GM23338 (cell line): ENCODE measurements around the gene KRTAP4-1. TPM values are rescaled to one million over a fixed set of nuclear protein-coding genes. Genes with fewer than 3 reads are reported as not detected.

Experiments
- ATAC-seq: fragments of 200-7000 bp; cut with Tn5 transposase; 3 replicates; pipeline ENCODE4 v1.9.1; 2020
- DNase-seq: peaks from one replicate; pipeline ENCODE4 v3.0.0-alpha.2; 2015; ENCODE audit warnings: low spot score
- H2AFZ ChIP-seq: fragments of 200-600 bp; sonication (generic); 2 replicates; pipeline ENCODE4 v1.8.0; 2016; ENCODE audit warnings: antibody characterized with exemption, mild to moderate bottlenecking, moderate library complexity
- H3F3A ChIP-seq: fragments of 200-600 bp; sonication (generic); replicated peaks from 2 replicates; pipeline ENCODE4 v1.8.0; 2017; ENCODE audit warnings: antibody characterized with exemption, mixed run types, low read depth
- H3K27ac ChIP-seq: fragments of 200-600 bp; sonication (generic); 2 replicates; pipeline ENCODE4 v1.6.1; 2016; ENCODE audit warnings: low read depth
- H3K27me3 ChIP-seq: fragments of 200-600 bp; sonication (generic); 2 replicates; pipeline ENCODE4 v1.8.0; 2016; ENCODE audit warnings: mild to moderate bottlenecking, mixed run types, moderate library complexity; ENCODE audit not compliant: insufficient read depth
- H3K36me3 ChIP-seq: fragments of 200-600 bp; sonication (generic); 2 replicates; pipeline ENCODE4 v1.8.0; 2016; ENCODE audit warnings: mild to moderate bottlenecking; ENCODE audit not compliant: insufficient read depth
- H3K4me1 ChIP-seq: fragments of 200-600 bp; sonication (generic); 2 replicates; pipeline ENCODE4 v1.8.0; 2016; ENCODE audit warnings: mild to moderate bottlenecking, moderate library complexity; ENCODE audit not compliant: insufficient read depth
- H3K4me2 ChIP-seq: fragments of 200-600 bp; sonication (generic); 2 replicates; pipeline ENCODE4 v1.7.1; 2017; ENCODE audit warnings: mixed run types
- H3K4me3 ChIP-seq: fragments of 200-600 bp; sonication (generic); 2 replicates; pipeline ENCODE4 v1.6.1; 2016; ENCODE audit warnings: mixed run types
- H3K79me2 ChIP-seq: fragments of 200-600 bp; sonication (generic); replicated peaks from 2 replicates; pipeline ENCODE4 v1.8.0; 2017; ENCODE audit warnings: mild to moderate bottlenecking; ENCODE audit not compliant: insufficient read depth
- H3K9me2 ChIP-seq: fragments of 200-600 bp; sonication (generic); 2 replicates; pipeline ENCODE4 v1.8.0; 2017; ENCODE audit not compliant: insufficient read depth
- H4K20me1 ChIP-seq: fragments of 200-600 bp; sonication (generic); replicated peaks from 2 replicates; pipeline ENCODE4 v1.8.0; 2017; ENCODE audit warnings: mild to moderate bottlenecking; ENCODE audit not compliant: insufficient read depth
- H3K27ac Mint-ChIP-seq: 2 replicates; pipeline ENCODE4 v1.8.0; 2020; ENCODE audit warnings: inconsistent platforms, mild to moderate bottlenecking, moderate library complexity, mixed read lengths
- H3K27me3 Mint-ChIP-seq: 3 replicates; pipeline ENCODE4 v1.8.0; 2022; ENCODE audit warnings: low read depth, mild to moderate bottlenecking, moderate library complexity, mixed read lengths, inconsistent platforms; ENCODE audit not compliant: insufficient read depth, poor library complexity
- H3K36me3 Mint-ChIP-seq: 3 replicates; pipeline ENCODE4 v1.8.0; 2021; ENCODE audit warnings: low read depth, mild to moderate bottlenecking, inconsistent platforms, moderate library complexity, mixed read lengths
- H3K4me1 Mint-ChIP-seq: 3 replicates; pipeline ENCODE4 v1.8.0; 2020; ENCODE audit warnings: mild to moderate bottlenecking, inconsistent platforms, mixed read lengths
- H3K4me3 Mint-ChIP-seq: 3 replicates; pipeline ENCODE4 v1.8.0; 2021; ENCODE audit warnings: moderate library complexity, mild to moderate bottlenecking, inconsistent platforms, mixed read lengths
- H3K9me3 Mint-ChIP-seq: 3 replicates; pipeline ENCODE4 v1.8.0; 2020; ENCODE audit warnings: moderate library complexity, mild to moderate bottlenecking, inconsistent platforms, mixed read lengths
- CREB1 ChIP-seq: fragments of 250-450 bp; sonication (Bioruptor Pico); IDR thresholded peaks from 2 replicates; pipeline ENCODE4 v1.5.0; 2020; ENCODE audit warnings: low read depth, mild to moderate bottlenecking, moderate library complexity
- ETS1 ChIP-seq: IDR thresholded peaks from 2 replicates; pipeline ENCODE4 v1.6.1; 2016; ENCODE audit warnings: antibody characterized with exemption
- EZH2 ChIP-seq: fragments of 200-600 bp; sonication (generic); IDR thresholded peaks from one replicate; pipeline ENCODE4 v1.8.0; 2017; ENCODE audit warnings: antibody characterized with exemption, mild to moderate bottlenecking, low read depth; ENCODE audit not compliant: unreplicated experiment
- EZH2phosphoT487 ChIP-seq: fragments of 200-600 bp; sonication (generic); IDR thresholded peaks from one replicate; pipeline ENCODE4 v1.8.1; 2018; ENCODE audit warnings: antibody characterized with exemption; ENCODE audit not compliant: unreplicated experiment
- JUNB ChIP-seq: IDR thresholded peaks from one replicate; pipeline ENCODE4 v1.6.1; 2016; ENCODE audit warnings: antibody characterized with exemption; ENCODE audit not compliant: unreplicated experiment
- NANOG ChIP-seq: IDR thresholded peaks from 2 replicates; pipeline ENCODE4 v1.6.1; 2016; ENCODE audit warnings: antibody characterized with exemption, borderline replicate concordance
- POLR2AphosphoS5 ChIP-seq: IDR thresholded peaks from 2 replicates; pipeline ENCODE4 v1.6.1; 2016; ENCODE audit warnings: antibody characterized with exemption, low read depth
- STAT1 ChIP-seq: IDR thresholded peaks from one replicate; pipeline ENCODE4 v1.6.1; 2016; ENCODE audit warnings: antibody characterized with exemption; ENCODE audit not compliant: unreplicated experiment
- ZNF114 ChIP-seq: fragments of 250-450 bp; sonication (Bioruptor Pico); IDR thresholded peaks from 2 replicates; pipeline ENCODE4 v1.5.0; 2020; ENCODE audit warnings: mild to moderate bottlenecking, moderate library complexity
- ZNF331 ChIP-seq: fragments of 250-450 bp; sonication (Bioruptor Pico); IDR thresholded peaks from 2 replicates; pipeline ENCODE4 v1.5.0; 2020; ENCODE audit warnings: low read depth, mild to moderate bottlenecking, moderate library complexity
- polyA plus RNA-seq: library from polyadenylated mRNA; unstranded; fragments of >200 nt; fragmentation: Nextera tagmentation; extraction: Ambion mirVana; gene quantifications from 2 replicates; pipeline ENCODE4 v1.2.1, GENCODE V29; 2016
- total RNA-seq: library from RNA; depleted of rRNA; stranded (reverse); fragments of >200 nt; shearing (Covaris generic); gene quantifications from 2 replicates; pipeline ENCODE4 v1.2.3, GENCODE V29; 2014
- TF ChIP-seq, protein P1 (sequence below), 2 experiments: fragments of 200-600 bp in 1 of 2; sonication (generic) in 1 of 2; conservative IDR thresholded peaks; 2 replicates each; pipeline versions ENCODE4 v1.5.1 to v1.6.1; 2016 to 2017; ENCODE audit warnings: antibody characterized with exemption in 2 of 2, low read depth in 2 of 2, mild to moderate bottlenecking in 2 of 2, moderate library complexity in 1 of 2
- TF ChIP-seq, protein P2 (sequence below): IDR thresholded peaks from one replicate; pipeline ENCODE4 v1.6.1; 2018; ENCODE audit warnings: antibody characterized with exemption; ENCODE audit not compliant: unreplicated experiment
- TF ChIP-seq, protein P3 (sequence below): fragments of 250-450 bp; sonication (Bioruptor Pico); IDR thresholded peaks from 2 replicates; pipeline ENCODE4 v1.5.0; 2020; ENCODE audit warnings: mild to moderate bottlenecking, moderate library complexity

Gene KRTAP4-1
- total and polyA plus RNA-seq, 2 experiments from 2014 or later, result not detected

DNA sequence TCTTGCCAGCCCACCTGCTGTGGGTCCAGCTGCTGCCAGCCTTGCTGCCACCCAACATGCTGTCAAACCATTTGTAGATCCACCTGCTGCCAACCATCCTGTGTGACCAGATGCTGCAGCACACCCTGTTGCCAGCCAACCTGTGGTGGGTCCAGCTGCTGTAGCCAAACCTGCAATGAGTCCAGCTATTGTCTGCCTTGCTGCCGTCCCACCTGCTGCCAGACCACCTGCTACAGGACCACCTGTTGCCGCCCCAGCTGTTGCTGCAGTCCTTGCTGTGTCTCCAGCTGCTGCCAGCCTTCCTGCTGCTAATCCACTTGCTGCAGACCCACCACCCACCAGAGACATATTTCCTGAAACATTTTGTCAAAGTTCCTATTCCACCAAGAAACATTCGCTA lies 5.6 kb upstream of the KRTAP4-1 start:
- Histone ChIP-seq H3K27me3 (no peaks in the 10 kb centered on the region), H3K27ac (no peak overlapping the region), H4K20me1 (no peaks in the 10 kb centered on the region), H3K79me2 (no peaks in the 10 kb centered on the region), H3K4me1 (no peaks in the 10 kb centered on the region), H3K36me3 (no peaks in the 10 kb centered on the region), H3K9me2 (no peaks in the 10 kb centered on the region), H3K4me3 (no peak overlapping the region), H3F3A (no peaks in the 10 kb centered on the region), H2AFZ (no peak overlapping the region), H3K4me2 (no peak overlapping the region)
- ATAC-seq (no peak), DNase-seq (no peak)
- no peak overlapping the region for H3K4me3 Mint-ChIP-seq
- no peaks in the 10 kb centered on the region for H3K27me3 Mint-ChIP-seq
- no peak overlapping the region for H3K27ac Mint-ChIP-seq
- H3K9me3 Mint-ChIP-seq, result peaks cover 4% of the 10 kb centered on the region; the same call in 2 of the 3 replicates
- TF ChIP-seq ETS1 (no peak), ZNF114 (no peak), EZH2phosphoT487 (no peak), NANOG (no peak), ZNF331 (no peak), JUNB (no peak), STAT1 (no peak), EZH2 (no peak), CREB1 (no peak), POLR2AphosphoS5 (no peak)
- TF ChIP-seq, protein P1, sequence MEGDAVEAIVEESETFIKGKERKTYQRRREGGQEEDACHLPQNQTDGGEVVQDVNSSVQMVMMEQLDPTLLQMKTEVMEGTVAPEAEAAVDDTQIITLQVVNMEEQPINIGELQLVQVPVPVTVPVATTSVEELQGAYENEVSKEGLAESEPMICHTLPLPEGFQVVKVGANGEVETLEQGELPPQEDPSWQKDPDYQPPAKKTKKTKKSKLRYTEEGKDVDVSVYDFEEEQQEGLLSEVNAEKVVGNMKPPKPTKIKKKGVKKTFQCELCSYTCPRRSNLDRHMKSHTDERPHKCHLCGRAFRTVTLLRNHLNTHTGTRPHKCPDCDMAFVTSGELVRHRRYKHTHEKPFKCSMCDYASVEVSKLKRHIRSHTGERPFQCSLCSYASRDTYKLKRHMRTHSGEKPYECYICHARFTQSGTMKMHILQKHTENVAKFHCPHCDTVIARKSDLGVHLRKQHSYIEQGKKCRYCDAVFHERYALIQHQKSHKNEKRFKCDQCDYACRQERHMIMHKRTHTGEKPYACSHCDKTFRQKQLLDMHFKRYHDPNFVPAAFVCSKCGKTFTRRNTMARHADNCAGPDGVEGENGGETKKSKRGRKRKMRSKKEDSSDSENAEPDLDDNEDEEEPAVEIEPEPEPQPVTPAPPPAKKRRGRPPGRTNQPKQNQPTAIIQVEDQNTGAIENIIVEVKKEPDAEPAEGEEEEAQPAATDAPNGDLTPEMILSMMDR (conservative IDR thresholded peaks at IDR 0.05; ENCODE audit: low read depth in 2 of 2), result no peak
- TF ChIP-seq, protein P2, sequence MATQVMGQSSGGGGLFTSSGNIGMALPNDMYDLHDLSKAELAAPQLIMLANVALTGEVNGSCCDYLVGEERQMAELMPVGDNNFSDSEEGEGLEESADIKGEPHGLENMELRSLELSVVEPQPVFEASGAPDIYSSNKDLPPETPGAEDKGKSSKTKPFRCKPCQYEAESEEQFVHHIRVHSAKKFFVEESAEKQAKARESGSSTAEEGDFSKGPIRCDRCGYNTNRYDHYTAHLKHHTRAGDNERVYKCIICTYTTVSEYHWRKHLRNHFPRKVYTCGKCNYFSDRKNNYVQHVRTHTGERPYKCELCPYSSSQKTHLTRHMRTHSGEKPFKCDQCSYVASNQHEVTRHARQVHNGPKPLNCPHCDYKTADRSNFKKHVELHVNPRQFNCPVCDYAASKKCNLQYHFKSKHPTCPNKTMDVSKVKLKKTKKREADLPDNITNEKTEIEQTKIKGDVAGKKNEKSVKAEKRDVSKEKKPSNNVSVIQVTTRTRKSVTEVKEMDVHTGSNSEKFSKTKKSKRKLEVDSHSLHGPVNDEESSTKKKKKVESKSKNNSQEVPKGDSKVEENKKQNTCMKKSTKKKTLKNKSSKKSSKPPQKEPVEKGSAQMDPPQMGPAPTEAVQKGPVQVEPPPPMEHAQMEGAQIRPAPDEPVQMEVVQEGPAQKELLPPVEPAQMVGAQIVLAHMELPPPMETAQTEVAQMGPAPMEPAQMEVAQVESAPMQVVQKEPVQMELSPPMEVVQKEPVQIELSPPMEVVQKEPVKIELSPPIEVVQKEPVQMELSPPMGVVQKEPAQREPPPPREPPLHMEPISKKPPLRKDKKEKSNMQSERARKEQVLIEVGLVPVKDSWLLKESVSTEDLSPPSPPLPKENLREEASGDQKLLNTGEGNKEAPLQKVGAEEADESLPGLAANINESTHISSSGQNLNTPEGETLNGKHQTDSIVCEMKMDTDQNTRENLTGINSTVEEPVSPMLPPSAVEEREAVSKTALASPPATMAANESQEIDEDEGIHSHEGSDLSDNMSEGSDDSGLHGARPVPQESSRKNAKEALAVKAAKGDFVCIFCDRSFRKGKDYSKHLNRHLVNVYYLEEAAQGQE, result no peak
- TF ChIP-seq, protein P3, sequence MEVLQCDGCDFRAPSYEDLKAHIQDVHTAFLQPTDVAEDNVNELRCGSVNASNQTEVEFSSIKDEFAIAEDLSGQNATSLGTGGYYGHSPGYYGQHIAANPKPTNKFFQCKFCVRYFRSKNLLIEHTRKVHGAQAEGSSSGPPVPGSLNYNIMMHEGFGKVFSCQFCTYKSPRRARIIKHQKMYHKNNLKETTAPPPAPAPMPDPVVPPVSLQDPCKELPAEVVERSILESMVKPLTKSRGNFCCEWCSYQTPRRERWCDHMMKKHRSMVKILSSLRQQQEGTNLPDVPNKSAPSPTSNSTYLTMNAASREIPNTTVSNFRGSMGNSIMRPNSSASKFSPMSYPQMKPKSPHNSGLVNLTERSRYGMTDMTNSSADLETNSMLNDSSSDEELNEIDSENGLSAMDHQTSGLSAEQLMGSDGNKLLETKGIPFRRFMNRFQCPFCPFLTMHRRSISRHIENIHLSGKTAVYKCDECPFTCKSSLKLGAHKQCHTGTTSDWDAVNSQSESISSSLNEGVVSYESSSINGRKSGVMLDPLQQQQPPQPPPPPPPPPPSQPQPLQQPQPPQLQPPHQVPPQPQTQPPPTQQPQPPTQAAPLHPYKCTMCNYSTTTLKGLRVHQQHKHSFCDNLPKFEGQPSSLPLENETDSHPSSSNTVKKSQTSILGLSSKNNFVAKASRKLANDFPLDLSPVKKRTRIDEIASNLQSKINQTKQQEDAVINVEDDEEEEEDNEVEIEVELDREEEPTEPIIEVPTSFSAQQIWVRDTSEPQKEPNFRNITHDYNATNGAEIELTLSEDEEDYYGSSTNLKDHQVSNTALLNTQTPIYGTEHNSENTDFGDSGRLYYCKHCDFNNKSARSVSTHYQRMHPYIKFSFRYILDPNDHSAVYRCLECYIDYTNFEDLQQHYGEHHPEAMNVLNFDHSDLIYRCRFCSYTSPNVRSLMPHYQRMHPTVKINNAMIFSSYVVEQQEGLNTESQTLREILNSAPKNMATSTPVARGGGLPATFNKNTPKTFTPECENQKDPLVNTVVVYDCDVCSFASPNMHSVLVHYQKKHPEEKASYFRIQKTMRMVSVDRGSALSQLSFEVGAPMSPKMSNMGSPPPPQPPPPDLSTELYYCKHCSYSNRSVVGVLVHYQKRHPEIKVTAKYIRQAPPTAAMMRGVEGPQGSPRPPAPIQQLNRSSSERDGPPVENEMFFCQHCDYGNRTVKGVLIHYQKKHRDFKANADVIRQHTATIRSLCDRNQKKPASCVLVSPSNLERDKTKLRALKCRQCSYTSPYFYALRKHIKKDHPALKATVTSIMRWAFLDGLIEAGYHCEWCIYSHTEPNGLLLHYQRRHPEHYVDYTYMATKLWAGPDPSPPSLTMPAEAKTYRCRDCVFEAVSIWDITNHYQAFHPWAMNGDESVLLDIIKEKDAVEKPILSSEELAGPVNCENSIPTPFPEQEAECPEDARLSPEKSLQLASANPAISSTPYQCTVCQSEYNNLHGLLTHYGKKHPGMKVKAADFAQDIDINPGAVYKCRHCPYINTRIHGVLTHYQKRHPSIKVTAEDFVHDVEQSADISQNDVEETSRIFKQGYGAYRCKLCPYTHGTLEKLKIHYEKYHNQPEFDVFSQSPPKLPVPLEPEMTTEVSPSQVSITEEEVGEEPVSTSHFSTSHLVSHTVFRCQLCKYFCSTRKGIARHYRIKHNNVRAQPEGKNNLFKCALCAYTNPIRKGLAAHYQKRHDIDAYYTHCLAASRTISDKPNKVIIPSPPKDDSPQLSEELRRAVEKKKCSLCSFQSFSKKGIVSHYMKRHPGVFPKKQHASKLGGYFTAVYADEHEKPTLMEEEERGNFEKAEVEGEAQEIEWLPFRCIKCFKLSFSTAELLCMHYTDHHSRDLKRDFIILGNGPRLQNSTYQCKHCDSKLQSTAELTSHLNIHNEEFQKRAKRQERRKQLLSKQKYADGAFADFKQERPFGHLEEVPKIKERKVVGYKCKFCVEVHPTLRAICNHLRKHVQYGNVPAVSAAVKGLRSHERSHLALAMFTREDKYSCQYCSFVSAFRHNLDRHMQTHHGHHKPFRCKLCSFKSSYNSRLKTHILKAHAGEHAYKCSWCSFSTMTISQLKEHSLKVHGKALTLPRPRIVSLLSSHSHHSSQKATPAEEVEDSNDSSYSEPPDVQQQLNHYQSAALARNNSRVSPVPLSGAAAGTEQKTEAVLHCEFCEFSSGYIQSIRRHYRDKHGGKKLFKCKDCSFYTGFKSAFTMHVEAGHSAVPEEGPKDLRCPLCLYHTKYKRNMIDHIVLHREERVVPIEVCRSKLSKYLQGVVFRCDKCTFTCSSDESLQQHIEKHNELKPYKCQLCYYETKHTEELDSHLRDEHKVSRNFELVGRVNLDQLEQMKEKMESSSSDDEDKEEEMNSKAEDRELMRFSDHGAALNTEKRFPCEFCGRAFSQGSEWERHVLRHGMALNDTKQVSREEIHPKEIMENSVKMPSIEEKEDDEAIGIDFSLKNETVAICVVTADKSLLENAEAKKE (CRISPR knock-in tag), result no peak
- H3K4me1 Mint-ChIP-seq, result no peaks in the 10 kb centered on the region; the same call in 2 of the 3 replicates
- H3K36me3 Mint-ChIP-seq, result no peaks in the 10 kb centered on the region
